Right atrium auricular region (tissue), 2 donors: Measurements from ENCODE around the gene TEX35. TPM values are rescaled to one million over a fixed set of nuclear protein-coding genes. Genes with fewer than 3 reads are reported as not detected.
A peak's percentile ranks its signal among the peaks of the same experiment; 100 is the strongest.

ENCODE experiments used
- DNase-seq: peaks from one replicate; pipeline ENCODE4 v3.0.0-alpha.2; 2019; ENCODE audit warnings: low spot score
- H3K27ac ChIP-seq, 2 donors: fragments of 200-600 bp; sonication (generic); 1 replicate in 1 of 2; 2 replicates in 1 of 2; pipeline ENCODE4 v1.5.1; 2016 to 2019
- H3K27me3 ChIP-seq, 2 donors: fragments of 200-600 bp; sonication (generic); one replicate each; pipeline versions ENCODE4 v1.5.1 to v1.6.0; 2017 to 2019
- H3K36me3 ChIP-seq: fragments of 200-600 bp; sonication (generic); one replicate; pipeline ENCODE4 v1.5.1; 2016
- H3K4me1 ChIP-seq, 2 donors: fragments of 200-600 bp; sonication (generic); one replicate each; pipeline versions ENCODE4 v1.5.1 to v1.6.0; 2017 to 2019
- H3K4me3 ChIP-seq, 2 donors: fragments of 200-600 bp; sonication (generic); 1 replicate in 1 of 2; 2 replicates in 1 of 2; pipeline ENCODE4 v1.5.1; 2017 to 2019; ENCODE audit warnings: mild to moderate bottlenecking in 1 of 2, moderate library complexity in 1 of 2
- H3K9me3 ChIP-seq, 2 donors: fragments of 200-600 bp; sonication (generic); one replicate each; pipeline ENCODE4 v1.5.1; 2019
- total RNA-seq, 2 donors: library from RNA; depleted of rRNA; stranded (reverse); fragments of >200 nt; gene quantifications; one replicate each; pipeline ENCODE4 v1.1.0, GENCODE V29; 2016
- TF ChIP-seq, protein P1 (sequence below), 2 donors: fragments of 200-600 bp; sonication (generic); IDR thresholded peaks; one replicate each; pipeline ENCODE4 v1.5.1; 2019; ENCODE audit warnings: antibody characterized with exemption in 2 of 2

TEX35 gene
- total RNA-seq, 2 donors from 2014 or later, result 0.33 TPM; not detected in 1

DNA sequence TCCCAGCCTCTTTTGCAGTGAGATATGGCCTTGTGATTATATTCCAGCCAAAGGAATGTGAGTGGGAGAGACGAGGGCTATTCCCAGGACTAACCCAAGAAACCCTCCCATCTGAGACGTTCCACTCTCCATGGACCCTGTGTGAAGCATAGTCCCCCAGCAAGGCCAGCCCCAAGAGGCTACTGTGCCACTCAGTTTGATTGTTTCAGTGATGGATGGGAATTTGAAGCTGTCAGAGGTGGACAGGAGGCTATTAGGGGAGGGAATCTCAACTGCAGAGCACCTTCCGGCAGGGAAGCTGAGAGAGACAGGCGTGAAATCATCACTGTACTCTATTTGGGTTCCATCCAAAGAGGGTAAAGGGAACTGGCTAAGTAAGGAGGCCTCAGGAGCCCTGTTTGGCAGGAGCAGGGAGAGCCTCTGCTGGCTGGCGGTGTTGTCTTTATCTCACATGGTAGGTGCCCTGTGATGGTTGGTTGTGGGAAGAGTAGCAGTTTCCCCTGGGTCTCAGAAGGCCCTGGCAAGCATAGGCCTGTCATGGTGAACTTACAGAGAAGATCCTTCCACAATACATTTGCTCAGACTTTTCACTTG is 3.4 kb upstream of the TEX35 start:
- H3K36me3 ChIP-seq, result no peaks in the 10 kb centered on the region
- no peak overlapping the region for H3K4me3 ChIP-seq
- TF ChIP-seq, protein P1, sequence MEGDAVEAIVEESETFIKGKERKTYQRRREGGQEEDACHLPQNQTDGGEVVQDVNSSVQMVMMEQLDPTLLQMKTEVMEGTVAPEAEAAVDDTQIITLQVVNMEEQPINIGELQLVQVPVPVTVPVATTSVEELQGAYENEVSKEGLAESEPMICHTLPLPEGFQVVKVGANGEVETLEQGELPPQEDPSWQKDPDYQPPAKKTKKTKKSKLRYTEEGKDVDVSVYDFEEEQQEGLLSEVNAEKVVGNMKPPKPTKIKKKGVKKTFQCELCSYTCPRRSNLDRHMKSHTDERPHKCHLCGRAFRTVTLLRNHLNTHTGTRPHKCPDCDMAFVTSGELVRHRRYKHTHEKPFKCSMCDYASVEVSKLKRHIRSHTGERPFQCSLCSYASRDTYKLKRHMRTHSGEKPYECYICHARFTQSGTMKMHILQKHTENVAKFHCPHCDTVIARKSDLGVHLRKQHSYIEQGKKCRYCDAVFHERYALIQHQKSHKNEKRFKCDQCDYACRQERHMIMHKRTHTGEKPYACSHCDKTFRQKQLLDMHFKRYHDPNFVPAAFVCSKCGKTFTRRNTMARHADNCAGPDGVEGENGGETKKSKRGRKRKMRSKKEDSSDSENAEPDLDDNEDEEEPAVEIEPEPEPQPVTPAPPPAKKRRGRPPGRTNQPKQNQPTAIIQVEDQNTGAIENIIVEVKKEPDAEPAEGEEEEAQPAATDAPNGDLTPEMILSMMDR (IDR thresholded peaks at IDR 0.05), result no peak
- H3K27me3 ChIP-seq, result no peaks in the 10 kb centered on the region
- no peaks in the 10 kb centered on the region for H3K9me3 ChIP-seq
- peak overlapping the region; percentile 33 to 83 for H3K27ac ChIP-seq
- DNase-seq, result no peak
- H3K4me1 ChIP-seq, result peaks cover 0 to 33% of the 10 kb centered on the region in 2 donors

DNA sequence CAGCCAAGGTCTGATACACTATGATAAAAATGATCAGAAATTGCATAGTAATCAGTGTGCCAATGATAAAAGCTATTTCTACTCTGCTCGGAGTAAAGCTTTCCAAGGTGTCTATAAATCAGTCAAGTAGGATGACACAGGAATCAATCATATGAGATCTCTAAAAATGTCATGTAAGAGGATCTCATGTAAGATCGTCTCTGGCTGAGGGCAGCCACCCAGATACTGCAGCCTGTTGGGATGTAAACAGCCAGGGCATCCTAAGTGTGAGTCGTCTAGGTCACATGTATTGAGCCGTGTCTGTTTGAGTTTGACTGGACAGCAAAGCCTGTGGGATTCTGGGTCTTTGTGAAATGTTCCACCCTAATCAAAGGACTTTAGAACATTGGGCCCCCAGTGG is 2.8 kb upstream of the TEX35 start:
- Histone ChIP-seq H3K36me3 (no peaks in the 10 kb centered on the region), H3K4me3 (no peak overlapping the region), H3K27me3 (no peaks in the 10 kb centered on the region), H3K4me1 (peaks cover 0 to 33% of the 10 kb centered on the region in 2 donors), H3K27ac (peak overlapping the region; percentile 19 to 83), H3K9me3 (no peaks in the 10 kb centered on the region)
- TF ChIP-seq, protein P1 (IDR thresholded peaks at IDR 0.05), result no peak
- DNase-seq, result no peak

DNA sequence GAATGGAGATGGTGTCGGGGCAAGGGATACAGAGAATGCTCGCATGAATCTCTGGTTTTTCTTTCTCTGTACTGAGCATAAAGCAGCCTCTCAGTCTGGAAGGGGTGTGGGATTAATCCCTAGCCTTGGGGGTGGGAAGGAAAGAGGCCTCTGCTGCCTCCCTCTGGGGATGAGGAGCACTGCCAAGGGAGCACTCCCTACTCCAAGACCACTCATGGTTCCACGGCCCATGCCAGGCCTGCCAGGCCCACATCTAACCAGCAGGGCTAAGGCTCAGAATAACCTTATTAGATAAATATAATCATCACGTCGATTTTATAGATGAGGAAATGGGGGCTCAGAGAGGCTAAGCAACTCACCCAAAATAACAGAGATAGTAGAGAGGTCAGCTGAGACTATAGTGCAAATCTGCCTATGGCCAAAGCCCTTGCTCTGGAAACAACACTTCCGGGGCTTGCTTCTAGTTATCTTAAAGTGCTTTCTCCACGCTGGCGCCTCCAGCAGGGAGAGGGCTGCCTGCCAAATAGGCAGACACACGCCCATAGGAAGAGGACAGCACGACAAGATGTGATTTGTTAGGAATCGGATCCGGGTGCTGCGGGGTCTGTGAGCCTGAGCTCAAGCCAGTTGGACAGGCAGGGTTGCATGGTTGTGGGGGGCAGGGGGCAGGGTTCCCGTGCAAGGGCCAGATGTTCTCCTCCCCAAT is 522 bp downstream of the TEX35 start:
- Histone ChIP-seq H3K36me3 (no peaks in the 10 kb centered on the region), H3K27me3 (no peaks in the 10 kb centered on the region), H3K27ac (peak overlapping the region in 1 of 2 donors; percentile 45), H3K9me3 (no peaks in the 10 kb centered on the region), H3K4me1 (peaks cover 0 to 27% of the 10 kb centered on the region in 2 donors), H3K4me3 (no peak overlapping the region)
- TF ChIP-seq, protein P1 (IDR thresholded peaks at IDR 0.05), result no peak
- no peak for DNase-seq

DNA sequence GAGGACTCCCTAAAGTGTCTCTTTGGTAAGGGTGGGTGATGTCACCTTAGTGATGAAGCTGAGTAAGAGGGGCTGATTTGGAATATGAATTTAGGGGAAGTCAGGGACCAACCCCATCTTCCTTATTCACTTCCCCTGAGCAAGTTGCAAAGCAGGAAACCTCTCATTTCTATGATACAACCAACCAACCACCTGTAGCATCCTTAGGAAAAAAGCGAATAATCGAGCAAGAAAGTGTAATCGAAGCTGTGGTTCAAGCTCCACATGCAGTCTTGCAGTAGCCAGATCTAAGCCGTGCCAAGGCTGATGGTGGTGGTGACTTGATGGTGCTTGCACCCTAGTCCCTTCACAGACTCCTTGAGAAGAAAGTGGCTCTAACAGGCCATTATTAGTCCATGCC is 3.2 kb downstream of the TEX35 start:
- Histone ChIP-seq H3K4me3 (no peak overlapping the region), H3K27me3 (no peaks in the 10 kb centered on the region), H3K27ac (no peak overlapping the region), H3K36me3 (no peaks in the 10 kb centered on the region), H3K4me1 (peaks cover 0 to 12% of the 10 kb centered on the region in 2 donors), H3K9me3 (no peaks in the 10 kb centered on the region)
- DNase-seq, result no peak
- TF ChIP-seq, protein P1 (IDR thresholded peaks at IDR 0.05), result no peak

DNA sequence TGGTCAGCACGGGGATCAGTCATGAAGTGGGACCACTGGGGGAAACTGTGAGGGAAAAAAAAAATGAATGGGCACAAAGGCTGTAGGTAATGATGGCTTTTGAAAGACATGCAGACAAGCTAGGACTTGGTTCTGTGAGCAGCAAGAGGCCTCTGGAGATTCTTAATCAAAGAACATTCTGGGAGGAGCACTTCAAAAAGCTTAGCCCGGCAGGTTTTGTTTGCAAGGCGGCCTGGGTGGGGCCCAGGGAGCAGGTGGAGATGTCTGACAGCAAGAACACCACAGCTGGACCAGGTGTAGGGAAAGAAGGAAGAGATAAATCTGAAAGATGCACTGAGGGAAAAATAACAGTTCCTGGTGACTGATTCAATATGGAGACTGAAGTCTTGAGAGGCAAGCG is 6.0 kb downstream of the TEX35 start:
- H3K27ac ChIP-seq, result no peak overlapping the region
- no peak for DNase-seq
- no peaks in the 10 kb centered on the region for H3K27me3 ChIP-seq
- no peaks in the 10 kb centered on the region for H3K36me3 ChIP-seq
- TF ChIP-seq, protein P1 (IDR thresholded peaks at IDR 0.05), result no peak
- peaks cover 0 to 1% of the 10 kb centered on the region in 2 donors for H3K4me1 ChIP-seq
- H3K4me3 ChIP-seq, result no peak overlapping the region
- no peaks in the 10 kb centered on the region for H3K9me3 ChIP-seq
